Ovary (tissue), 9 donors: ENCODE results near the gene TMEM94. TPM values are rescaled to one million over a fixed set of nuclear protein-coding genes. Genes with fewer than 3 reads are reported as not detected.

Experiments used
- DNase-seq, 5 donors: peaks; one replicate each; pipeline ENCODE4 v3.0.0-alpha.2; 2019 to 2020
- H3K27ac ChIP-seq, 2 donors: fragments of 200-600 bp; one replicate each; pipeline versions ENCODE4 v1.5.1 to v1.8.0; 2019 to 2022
- H3K27me3 ChIP-seq: fragments of 200-600 bp; one replicate; pipeline ENCODE4 v1.8.0; 2022
- H3K36me3 ChIP-seq: fragments of 200-600 bp; sonication (generic); one replicate; pipeline ENCODE4 v1.5.1; 2019
- H3K4me1 ChIP-seq: one replicate; pipeline ENCODE4 v1.8.1; 2013; ENCODE audit warnings: mild to moderate bottlenecking, moderate library complexity; ENCODE audit not compliant: insufficient read depth
- H3K4me3 ChIP-seq: fragments of 200-600 bp; sonication (generic); one replicate; pipeline ENCODE4 v1.5.1; 2017
- H3K9me3 ChIP-seq, 2 donors: fragments of 200-600 bp in 1 of 2; sonication (generic) in 1 of 2; one replicate each; pipeline versions ENCODE4 v1.5.1 to v1.8.1; 2013 to 2019; ENCODE audit warnings: mild to moderate bottlenecking in 1 of 2, moderate library complexity in 1 of 2
- CTCF ChIP-seq, 3 donors: fragments of 450-650 bp in 2 of 3; fragments of 200-600 bp in 1 of 3; IDR thresholded peaks; one replicate each; pipeline versions ENCODE4 v1.5.1 to v1.8.0; 2016 to 2022; ENCODE audit warnings: antibody characterized with exemption in 3 of 3, mild to moderate bottlenecking in 1 of 3
- EP300 ChIP-seq: sonication (generic); formaldehyde crosslinking; IDR thresholded peaks from one replicate; pipeline ENCODE4 v1.6.1; 2017; ENCODE audit warnings: antibody characterized with exemption
- POLR2A ChIP-seq: fragments of 450-650 bp; IDR thresholded peaks from one replicate; pipeline ENCODE4 v1.6.1; 2017; ENCODE audit warnings: antibody characterized with exemption, mild to moderate bottlenecking, moderate library complexity
- WGBS, 3 donors: extraction: QIAGEN DNeasy Blood & Tissue Kit in 1 of 3; methylation state at CpG; one replicate each; pipeline versions ENCODE4 v1.1.5 to v1.1.7; 2013 to 2017; 5-methylcytosine and 5-hydroxymethylcytosine counted together
- intact Hi-C, 4 donors: fragments of 100-400 bp; cut with DNase I; formaldehyde crosslinking; loops; one replicate each; pipeline versions ENCODE4 v1.11.0 to v1.15.1; 2022 to 2023
- polyA plus RNA-seq, 2 donors: library from polyadenylated mRNA; stranded (reverse); fragments of 200-250 nt in 1 of 2; fragments of 350-450 nt in 1 of 2; fragmentation: Illumina TruSeq in 1 of 2; extraction: RNeasy Lipid Tissue Mini Kit (QIAGEN cat#74804) in 1 of 2; gene quantifications; one replicate each; pipeline ENCODE4 v1.2.3, GENCODE V29; 2013 to 2014
- total RNA-seq, 7 donors: library from RNA; depleted of rRNA in 2 of 7; stranded (reverse); fragments of >200 nt in 2 of 7; fragmentation: NEBNext Ultra II Directional in 3 of 7; extraction: Animal tissue kit (Norgen Biotek cat#: 25700) in 3 of 7; gene quantifications; one replicate each; pipeline versions ENCODE4 v1.1.0 to v1.2.4, GENCODE V29; 2016 to 2023
- donor health status: DM: no; HTN: no; CAD: no; lungs with moderate emphysema.
- donor health status: DM: no; HTN: no; CAD: no.
- donor health status: Bipolar disorder and iron deficiency.
- donor health status: DM: yes; HTN: yes; CAD: no.
- donor health status: DM: no; HTN: no; CAD: no.
- donor health status: DM: yes; HTN: yes; CAD: no.

The TMEM94 gene
- total and polyA plus RNA-seq, 9 donors, result 29.2 to 87.1 (median 73.3) TPM

GRCh38 chr17:75456039-75456416 is 407 bp upstream of the TMEM94 start:
- Histone ChIP-seq H3K36me3 (no peaks in the 10 kb centered on the region), H3K27ac (peak overlapping the region in 1 of 2 donors; percentile 86), H3K27me3 (no peaks in the 10 kb centered on the region), H3K4me1 (peaks cover 4% of the 10 kb centered on the region), H3K4me3 (peak overlapping the region; percentile 81), H3K9me3 (no peaks in the 10 kb centered on the region)
- 1 to 2% (median 2%) methylated on average over 13 of the region's 13 CpGs for WGBS, 3 donors
- intact Hi-C loops, result no loop called here
- no peak for DNase-seq
- no peak for TF ChIP-seq CTCF (IDR thresholded peaks at IDR 0.05)
- TF ChIP-seq POLR2A, result no peak
- TF ChIP-seq EP300, result no peak

GRCh38 chr17:75457047-75457654 is 716 bp downstream of the TMEM94 start:
- no peak for TF ChIP-seq EP300
- TF ChIP-seq CTCF (IDR thresholded peaks at IDR 0.05), result no peak
- no peak for TF ChIP-seq POLR2A
- WGBS, 3 donors, result 0 to 1% (median 1%) methylated on average over 36 to 38 of the region's 38 CpGs
- H3K4me3 ChIP-seq, result peak overlapping the region; percentile 81
- no peaks in the 10 kb centered on the region for H3K36me3 ChIP-seq
- DNase-seq, result peak; percentile 49 to 68 (median 54)
- H3K9me3 ChIP-seq, result no peaks in the 10 kb centered on the region
- intact Hi-C loops, result no loop called here
- H3K27me3 ChIP-seq, result no peaks in the 10 kb centered on the region
- H3K4me1 ChIP-seq, result peaks cover 4% of the 10 kb centered on the region
- peak overlapping the region; percentile 26 to 86 for H3K27ac ChIP-seq

- no peak overlapping the region for H3K27ac ChIP-seq
- no peaks in the 10 kb centered on the region for H3K9me3 ChIP-seq
- no peaks in the 10 kb centered on the region for H3K27me3 ChIP-seq
- WGBS, 3 donors, result 77 to 92% (median 85%) methylated on average over 1 of the region's 1 CpG
- no peak for DNase-seq
- peaks cover 4% of the 10 kb centered on the region for H3K4me1 ChIP-seq
- intact Hi-C loops, result no loop called here
- H3K4me3 ChIP-seq, result no peak overlapping the region
- H3K36me3 ChIP-seq, result no peaks in the 10 kb centered on the region
- TF ChIP-seq CTCF (IDR thresholded peaks at IDR 0.05) (no peak), EP300 (no peak), POLR2A (no peak)
Measured at GRCh38 chr17:75459246-75459589, 2.8 kb downstream of the TMEM94 start.

DNA sequence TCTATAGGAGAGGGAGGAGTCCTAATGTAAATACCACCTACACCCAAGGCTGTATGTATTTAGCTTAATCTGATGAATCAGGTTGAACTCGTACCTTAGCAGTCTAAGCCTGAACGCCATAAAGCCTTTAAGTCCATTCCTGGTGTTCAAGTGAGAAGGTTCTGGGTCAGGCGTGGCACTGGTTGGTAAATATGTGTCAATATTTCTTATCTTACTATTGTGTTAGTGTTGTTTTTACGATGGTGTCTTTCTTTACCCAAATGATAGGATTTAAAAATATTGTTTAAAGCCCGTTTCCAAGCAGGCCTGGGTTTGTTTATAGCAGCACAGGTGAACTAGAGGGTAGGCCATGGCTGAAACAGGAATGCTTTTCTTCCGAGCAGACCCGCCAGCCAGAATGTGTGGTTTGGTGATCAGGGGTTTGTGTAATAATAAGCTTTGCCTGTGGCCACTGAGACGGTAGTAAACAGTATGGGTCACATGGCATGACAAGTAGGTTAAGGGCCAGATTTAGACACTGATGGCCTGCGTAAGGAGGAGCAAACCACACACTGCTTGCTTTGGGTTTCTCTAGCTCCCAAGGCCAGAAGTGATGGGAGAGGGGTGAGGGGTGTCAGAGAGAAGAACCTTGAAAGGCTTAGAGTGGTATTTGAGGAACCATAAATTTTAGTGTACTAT is 3.3 kb downstream of the TMEM94 start:
- TF ChIP-seq EP300 (no peak), CTCF (IDR thresholded peaks at IDR 0.05) (no peak), POLR2A (no peak)
- 85 to 90% (median 85%) methylated on average over 9 of the region's 9 CpGs for WGBS, 3 donors
- Histone ChIP-seq H3K4me1 (peaks cover 4% of the 10 kb centered on the region), H3K4me3 (no peak overlapping the region), H3K27ac (no peak overlapping the region), H3K36me3 (no peaks in the 10 kb centered on the region), H3K9me3 (no peaks in the 10 kb centered on the region), H3K27me3 (no peaks in the 10 kb centered on the region)
- intact Hi-C loops, result no loop called here
- DNase-seq, result no peak
